GM12864 (cell line): ENCODE results near the gene SRGAP2C.
"Not testable (repeated sequence)": the region's sequence is repeated elsewhere in the genome, so short reads cannot be mapped to it uniquely, and the experiment has no call there.

Experiments used
- DNase-seq: peaks from one replicate; pipeline ENCODE4 v3.0.0-alpha.2; 2011; ENCODE audit warnings: low read depth
- H3K4me3 ChIP-seq: 2 replicates; pipeline ENCODE4 v1.5.1; 2011; ENCODE audit warnings: mild to moderate bottlenecking, low read depth, low read length, control low read depth

Gene SRGAP2C

DNA sequence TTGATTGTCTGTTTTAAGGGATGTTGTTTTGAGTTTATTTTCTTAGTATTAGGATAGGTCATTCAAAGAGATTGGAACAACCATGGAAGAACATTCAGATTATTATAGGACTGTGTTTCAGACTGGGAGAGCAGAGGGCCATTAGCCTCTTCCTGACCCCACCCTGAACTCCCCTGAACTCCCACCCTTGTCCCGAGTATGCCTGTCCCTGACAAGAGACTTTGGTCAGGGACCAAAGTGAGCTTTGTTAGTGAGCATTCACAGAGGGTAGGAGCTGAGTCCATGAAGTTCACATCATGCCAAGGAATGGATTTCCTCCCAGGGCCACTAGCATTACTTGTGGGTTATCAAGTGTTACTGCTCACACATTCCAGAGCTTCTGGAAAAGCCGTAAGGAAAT is 172.0 kb downstream of the SRGAP2C start:
- not testable (repeated sequence) for H3K4me3 ChIP-seq, DNase-seq

DNA sequence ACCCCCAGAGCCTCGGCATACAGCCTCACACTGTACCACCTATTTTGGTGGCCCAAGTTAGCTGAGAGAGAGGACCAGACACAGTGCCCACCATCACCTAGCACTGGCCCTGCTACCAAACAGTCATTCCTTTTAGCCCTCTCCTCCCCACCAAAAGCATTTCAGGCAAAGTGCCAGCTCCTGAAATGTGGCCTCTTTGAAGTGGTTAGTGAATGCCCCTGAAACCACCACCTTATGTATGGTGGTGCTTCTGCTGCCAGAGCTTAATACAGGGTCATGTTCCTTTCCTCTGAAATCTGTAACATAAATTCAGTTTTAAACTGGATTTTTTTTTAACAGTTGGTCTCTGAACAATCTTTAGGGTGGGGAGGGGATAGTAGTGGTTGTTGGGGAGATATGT is 175.8 kb downstream of the SRGAP2C start:
- not testable (repeated sequence) for DNase-seq, H3K4me3 ChIP-seq

DNA sequence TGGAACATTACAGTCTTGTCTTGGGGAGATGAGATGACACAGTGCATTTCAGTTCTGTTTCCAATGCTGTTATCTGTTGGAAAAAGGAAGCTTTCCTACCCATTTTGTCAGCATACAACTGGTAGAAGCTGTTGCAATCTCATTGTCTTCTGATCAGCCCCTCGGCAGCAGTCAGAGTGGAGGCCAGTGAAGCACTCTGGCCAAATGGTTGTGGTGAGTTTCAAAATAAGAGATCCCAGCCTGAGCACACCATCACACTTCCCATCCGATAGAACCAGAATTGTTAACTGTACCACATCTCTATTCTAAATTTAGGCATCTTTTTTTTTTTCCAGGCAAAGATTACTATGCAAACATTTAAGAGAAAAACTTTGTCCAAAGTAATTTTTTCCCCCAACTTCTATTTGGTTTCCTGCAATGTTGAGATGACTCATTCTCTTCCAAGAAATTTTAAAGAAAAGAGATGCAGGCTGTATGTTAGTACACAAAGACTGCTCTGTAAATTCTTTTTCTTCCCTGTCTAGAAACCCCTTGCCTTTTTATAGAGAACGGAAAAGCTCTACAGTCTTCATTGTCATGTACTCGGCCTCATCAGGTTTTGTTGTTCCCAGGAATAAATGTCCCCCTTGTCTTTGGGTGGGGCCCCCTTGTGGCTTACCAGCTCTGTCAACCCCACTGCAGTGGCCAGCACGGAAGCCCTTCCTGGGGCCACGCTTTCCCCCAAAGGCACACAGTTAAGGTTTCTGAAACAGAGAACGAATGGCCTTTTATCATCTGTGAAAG is 176.9 kb downstream of the SRGAP2C start:
- not testable (repeated sequence) for DNase-seq, H3K4me3 ChIP-seq

DNA sequence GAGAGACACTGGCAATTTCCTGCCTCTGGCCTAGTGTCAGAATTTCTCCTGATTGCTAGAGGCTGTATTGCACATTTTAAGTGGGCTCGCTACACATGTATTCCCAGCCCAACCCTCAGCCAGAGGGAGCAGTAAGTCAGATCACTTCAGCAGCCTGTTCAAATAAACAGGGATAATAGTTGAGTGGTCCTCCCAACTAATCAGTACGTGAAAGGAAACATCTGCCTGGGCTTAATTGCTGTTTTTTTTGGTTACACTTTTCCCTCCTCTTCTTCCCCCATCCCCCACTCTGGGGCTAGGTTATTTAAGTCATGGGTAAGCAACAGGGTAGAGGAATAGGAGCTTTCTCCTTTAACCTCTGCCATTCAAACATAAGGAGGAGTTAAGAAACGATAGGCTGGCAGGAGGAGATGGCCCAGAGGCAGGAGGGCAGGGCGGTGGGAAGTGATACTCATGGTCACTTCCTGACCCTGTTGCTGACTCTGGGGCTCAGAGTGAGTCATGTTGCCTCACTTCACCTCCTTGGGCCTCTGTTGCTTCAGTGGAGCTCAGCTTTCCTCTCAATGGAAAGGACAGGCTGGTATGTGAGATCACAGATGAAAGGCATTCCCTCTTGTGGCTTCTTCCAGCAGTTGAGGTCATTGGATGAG is 177.6 kb downstream of the SRGAP2C start:
- H3K4me3 ChIP-seq, DNase-seq: not testable (repeated sequence)

DNA sequence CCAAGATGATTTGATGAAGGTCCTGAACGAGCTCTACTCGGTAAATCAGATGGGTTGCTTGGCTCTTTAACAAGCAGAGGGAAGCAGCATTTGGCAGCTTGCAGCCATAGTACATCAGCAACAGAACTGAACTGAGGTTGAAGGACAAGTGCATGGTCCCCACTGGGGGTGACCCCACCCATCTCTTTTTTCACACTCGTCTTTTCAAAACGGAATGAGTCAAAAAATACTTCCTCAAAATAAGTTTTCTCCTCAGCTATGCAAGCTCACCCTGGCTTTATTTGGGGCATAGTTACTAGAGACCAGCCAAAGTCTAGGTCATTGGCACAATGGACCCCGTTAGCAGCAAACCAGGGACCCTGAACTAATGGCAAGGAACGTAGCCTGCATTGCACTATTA is 180.5 kb downstream of the SRGAP2C start:
- not testable (repeated sequence) for H3K4me3 ChIP-seq, DNase-seq

DNA sequence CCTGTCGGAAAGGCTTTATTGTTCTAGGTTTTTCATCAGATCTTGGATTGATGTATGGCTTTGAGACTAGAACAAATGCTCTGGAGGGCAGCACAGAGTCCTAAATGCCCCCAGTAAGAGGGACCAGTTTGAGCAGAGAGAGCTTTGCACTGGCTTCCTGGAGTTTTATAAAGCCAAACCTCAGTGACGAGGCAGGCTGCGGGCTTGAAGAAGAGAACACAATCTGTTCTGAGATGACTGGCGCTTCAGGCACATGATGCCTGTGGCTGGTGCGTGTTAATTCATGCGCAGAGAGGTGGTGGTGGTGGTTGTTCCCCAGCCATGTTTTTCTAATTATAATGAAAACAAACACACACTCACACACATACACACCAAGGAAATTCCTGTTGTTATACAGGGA is 180.9 kb downstream of the SRGAP2C start:
- DNase-seq, H3K4me3 ChIP-seq: not testable (repeated sequence)

DNA sequence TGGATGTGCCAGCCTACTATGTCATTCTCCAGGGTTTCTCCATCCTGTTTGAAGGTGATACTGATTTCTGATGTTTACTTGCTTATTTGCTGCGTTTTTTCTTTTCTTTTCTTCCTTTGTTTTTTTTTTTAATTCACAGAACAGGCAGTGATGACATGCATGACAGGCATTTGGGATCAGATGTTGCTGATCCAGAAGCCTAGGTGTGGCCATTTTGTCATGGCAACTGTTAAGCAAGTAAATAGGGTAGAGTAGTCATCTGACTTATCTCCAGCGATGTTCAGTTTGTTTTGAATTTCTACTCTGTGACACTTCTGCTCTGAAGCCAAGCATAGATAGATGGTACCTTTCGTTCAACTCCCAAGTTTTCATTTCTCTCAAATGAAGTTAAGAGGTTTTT is 181.4 kb downstream of the SRGAP2C start:
- not testable (repeated sequence) for H3K4me3 ChIP-seq, DNase-seq

DNA sequence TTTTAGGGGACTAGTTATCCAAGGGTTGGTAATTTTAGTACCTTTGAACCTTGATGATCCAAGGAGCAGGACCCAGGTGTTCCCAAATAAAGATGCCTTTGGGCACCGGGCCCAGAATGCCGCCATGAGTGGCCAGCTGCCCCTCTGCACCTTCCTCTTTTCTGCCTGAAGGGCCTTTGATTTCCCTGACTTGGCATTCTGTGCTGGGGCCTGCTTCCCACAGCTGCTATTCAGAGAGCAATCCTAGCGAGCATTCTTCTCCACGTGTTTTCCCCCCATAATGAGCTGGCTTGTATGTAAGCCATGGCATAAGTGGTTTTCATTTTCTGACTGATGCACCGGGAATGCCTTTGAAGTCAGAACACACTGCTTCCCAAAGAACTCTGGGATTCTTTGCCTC is 184.1 kb downstream of the SRGAP2C start:
- not testable (repeated sequence) for DNase-seq

DNA sequence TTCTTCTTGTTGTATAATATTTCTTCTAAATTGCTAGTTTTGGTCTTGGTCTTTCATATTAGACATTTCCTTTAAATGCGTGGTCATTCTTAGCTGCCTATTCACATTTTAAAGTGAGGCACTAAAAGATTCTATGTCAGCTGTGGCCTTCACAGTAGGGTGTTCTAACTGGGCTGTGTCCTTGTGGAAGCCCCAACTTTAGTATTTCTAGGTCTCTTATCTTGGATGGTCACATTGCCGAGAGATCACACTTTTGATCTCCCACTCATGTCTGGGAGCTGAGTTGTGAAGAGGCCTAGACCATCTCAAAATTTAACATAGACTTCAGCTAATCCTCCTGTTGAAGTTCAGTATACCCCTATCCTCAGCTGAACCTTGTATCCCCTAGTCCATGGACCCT is 185.2 kb downstream of the SRGAP2C start:
- DNase-seq, result not testable (repeated sequence)

More for the DNA sequence above, 184.1 kb downstream of the SRGAP2C start:
- H3K4me3 ChIP-seq, result not testable (repeated sequence)

DNA sequence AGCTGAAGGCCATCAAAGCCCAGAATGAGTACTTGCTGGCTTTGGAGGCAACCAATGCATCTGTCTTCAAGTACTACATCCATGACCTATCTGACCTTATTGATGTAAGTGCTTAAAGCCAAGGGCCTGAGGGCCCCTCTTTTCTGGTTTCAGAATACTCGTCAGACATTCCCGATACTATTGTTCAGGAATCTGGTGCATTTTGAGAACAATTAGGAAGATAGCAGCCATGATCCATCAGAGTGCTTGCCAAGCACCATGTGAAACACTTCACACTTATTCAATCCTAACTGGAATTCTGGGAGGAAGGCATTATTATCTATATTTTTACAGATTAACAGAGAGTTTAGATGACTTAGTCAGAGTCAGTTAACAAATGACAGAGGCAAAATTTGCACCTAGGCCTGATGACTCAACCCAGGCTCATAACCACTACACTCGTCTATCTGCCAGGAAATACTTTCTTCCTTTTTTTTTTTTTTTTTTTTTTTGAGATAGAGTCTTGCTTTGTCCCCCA is 190.1 kb downstream of the SRGAP2C start:
- not testable (repeated sequence) for DNase-seq, H3K4me3 ChIP-seq

More for the DNA sequence above, 185.2 kb downstream of the SRGAP2C start:
- H3K4me3 ChIP-seq, result not testable (repeated sequence)

DNA sequence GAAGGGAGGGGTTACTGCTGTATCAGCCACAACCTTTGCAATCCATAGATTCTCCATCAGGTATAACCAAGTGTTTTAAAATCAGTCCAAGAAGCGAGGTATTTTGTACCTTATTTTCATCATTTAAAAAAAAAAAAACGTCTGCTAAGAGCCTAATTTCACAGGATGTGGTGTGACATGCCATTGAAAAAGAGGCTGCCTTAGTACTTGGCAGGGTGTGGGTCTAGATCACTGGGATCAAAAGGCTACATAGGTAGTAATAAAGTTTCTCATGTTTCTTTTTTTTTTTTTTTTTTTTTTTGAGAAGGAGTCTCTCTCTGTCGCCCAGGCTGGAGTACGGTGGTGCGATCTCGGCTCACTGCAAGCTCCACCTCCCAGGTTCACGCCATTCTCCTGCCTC is 192.2 kb downstream of the SRGAP2C start:
- DNase-seq, H3K4me3 ChIP-seq: not testable (repeated sequence)

DNA sequence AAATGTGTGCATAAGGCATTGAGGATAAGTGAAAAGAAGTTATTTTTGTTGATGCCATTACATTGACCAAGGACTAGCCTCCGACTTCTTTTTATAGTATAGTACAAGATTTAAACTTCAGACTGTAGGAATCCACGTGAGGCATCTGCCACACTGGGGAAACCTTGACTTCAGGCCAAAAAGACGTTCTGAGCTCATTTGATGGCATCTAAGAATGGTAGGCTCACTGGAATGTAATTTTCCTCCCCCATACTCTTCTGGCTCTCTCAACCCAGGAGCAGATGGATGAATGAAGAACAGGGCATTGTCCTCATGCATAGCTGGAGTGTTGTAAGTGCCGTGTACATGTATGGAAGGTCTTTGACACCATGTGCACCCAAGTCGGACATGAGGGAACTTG is 194.0 kb downstream of the SRGAP2C start:
- H3K4me3 ChIP-seq, DNase-seq: not testable (repeated sequence)

DNA sequence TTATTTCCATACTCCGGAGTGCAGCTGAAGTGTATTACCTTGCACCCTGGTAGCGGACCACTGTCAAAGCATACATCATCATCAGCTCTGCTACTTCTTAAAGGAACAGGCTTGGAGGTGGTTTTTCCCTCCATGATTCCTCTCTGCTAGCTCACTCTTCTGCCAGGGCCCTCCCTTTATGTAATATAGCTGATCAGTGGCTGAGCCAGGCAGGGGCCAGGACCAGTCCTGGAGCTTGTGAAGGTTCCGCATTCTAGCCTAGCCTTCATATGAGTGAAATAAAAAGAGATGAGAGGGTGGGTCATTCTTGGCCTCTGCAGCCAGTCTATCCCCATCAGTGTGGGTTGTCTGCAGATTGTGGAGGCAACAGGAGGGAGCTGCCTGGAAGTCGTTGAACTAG is 200.0 kb downstream of the SRGAP2C start:
- DNase-seq, H3K4me3 ChIP-seq: not testable (repeated sequence)

DNA sequence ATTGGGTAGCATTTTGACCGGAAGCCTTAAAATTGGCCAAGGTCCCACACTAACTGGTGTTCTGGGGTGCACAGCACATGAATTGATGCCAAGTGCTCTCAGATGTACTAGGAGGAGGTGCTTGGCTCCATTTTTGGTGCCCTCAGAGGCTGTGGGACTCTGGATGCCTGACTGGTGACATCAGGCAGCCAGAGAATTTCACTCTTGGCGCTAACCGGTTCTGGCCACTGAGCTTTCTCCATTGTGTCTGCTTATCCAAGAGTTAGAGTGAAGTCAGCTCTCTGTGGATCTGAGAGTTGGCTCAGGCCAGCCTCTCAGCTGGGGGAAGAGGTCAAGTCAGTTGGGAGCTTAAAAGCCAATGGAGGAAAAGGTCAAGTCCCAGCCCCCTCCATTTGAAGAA is 200.4 kb downstream of the SRGAP2C start:
- not testable (repeated sequence) for DNase-seq, H3K4me3 ChIP-seq

DNA sequence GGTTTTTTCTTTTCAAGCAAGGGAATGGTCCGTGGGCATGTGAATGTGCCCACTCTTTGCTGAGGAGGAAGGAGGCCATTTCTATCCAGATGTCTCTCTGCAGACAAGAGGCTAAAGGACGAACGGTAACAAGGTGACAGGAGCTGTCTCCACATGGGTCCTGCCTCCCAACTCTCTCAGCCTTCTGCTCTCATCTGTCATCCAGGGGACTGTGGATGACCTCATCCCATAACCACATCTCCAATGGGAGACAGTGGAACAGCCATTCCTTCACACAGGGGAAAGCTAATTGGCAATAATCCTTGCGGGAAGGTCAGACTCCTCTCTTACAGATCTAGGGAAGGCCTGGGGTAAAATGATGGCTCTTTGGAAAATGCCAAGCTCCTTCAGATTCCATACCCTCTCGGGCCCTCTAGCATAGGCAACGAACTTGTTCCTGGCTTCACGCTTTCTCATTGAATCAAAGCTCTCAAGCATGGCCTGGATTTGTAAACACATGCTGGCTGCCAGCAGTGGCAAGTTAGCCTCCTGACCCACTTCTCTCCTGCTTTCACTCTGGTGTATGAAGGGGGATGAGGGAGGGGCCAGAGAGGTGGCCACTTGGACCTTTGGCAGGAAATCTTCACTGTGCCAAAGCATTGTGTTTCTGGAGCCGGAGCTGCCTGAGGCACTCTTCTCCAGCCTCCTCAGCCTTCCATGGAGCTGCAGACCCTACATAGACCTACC is 201.0 kb downstream of the SRGAP2C start:
- H3K4me3 ChIP-seq, DNase-seq: not testable (repeated sequence)

DNA sequence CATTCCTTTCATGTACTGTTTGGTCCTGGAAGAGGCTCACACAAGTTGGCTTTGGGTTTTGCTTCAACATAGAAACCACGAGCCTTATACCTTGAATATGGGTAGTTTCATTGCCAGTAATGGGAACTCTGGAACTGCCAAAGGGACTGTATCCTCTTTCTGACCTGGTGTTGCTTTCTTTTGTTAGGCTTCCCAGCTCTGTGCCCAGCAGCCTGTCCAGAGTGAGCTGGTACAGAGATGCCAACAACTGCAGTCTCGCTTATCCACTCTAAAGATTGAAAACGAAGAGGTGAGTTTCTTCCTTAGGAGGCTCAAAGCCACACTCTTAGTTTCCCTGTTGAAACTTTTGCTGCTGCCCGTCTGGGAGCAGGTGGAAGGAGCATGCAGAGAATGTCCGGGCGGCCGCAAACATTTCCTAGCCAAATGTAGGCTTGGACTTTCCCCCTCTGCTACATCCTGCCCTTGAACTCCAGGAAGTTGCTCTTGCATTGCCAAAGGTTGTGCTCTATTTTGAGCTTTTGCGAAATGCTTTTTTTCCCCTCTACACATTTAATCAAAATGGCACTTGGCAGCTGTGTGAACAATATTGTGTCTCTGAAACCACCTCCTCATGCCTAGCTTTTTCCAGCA is 201.7 kb downstream of the SRGAP2C start:
- not testable (repeated sequence) for DNase-seq, H3K4me3 ChIP-seq

DNA sequence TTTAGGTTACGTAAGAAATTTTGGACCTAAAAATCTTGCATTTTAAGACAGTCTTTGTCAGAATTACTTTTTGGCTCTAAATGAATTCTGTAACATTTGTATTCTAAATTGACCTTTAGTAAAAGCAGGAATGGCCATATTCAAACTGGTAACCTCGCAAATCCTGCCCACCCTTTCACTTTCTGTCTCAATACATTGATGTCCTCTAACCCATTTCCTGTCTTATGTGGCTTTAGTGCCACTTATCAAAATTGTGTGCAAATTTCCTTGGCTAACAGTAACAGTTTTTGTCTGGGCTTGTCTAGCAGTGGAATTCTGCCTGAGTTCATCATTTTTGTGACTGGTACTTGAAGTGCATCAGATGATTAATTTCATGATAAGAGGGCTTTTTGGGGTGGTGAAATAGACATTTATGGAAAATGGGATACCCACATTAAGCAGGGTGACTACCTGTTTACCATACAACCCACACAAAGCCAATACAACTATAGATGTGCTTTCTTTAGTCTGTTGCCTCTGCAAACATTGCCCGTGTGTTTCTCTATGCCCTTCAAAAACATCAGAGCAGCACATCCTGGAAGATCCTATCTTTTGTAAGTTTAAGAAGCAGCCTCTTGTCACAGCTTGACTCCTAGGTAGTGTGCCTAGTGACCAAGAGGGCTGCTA is 205.3 kb downstream of the SRGAP2C start:
- not testable (repeated sequence) for H3K4me3 ChIP-seq

DNA sequence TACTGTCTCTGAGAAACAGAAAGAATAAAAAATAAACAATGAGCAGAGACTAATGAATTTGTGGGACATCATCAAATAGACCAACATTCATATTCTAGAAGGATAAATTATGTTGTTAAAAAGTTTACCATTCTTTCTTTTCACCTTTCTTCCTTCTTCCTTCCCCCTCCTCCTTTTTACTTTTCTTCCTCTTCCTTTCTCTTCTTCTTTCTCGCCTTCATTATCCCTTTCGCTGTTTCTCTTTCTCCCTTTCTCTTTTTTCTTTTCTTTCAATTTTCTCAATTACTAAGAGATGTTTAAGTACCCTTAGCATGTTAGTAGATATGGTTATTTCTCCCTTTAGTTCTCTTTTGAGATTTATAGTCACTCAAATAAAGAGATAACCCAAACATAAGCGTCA is 207.4 kb downstream of the SRGAP2C start:
- H3K4me3 ChIP-seq, DNase-seq: not testable (repeated sequence)

More for the DNA sequence above, 205.3 kb downstream of the SRGAP2C start:
- not testable (repeated sequence) for DNase-seq
